ENCODE data around the gene FAM167B. TPM values are rescaled to one million over a fixed set of nuclear protein-coding genes. Genes with fewer than 3 reads are reported as not detected.

FAM167B gene
- polyA plus RNA-seq, 1 of the 3 experiments (the other 2 are of a cell fraction) = 1.2 TPM

DNA sequence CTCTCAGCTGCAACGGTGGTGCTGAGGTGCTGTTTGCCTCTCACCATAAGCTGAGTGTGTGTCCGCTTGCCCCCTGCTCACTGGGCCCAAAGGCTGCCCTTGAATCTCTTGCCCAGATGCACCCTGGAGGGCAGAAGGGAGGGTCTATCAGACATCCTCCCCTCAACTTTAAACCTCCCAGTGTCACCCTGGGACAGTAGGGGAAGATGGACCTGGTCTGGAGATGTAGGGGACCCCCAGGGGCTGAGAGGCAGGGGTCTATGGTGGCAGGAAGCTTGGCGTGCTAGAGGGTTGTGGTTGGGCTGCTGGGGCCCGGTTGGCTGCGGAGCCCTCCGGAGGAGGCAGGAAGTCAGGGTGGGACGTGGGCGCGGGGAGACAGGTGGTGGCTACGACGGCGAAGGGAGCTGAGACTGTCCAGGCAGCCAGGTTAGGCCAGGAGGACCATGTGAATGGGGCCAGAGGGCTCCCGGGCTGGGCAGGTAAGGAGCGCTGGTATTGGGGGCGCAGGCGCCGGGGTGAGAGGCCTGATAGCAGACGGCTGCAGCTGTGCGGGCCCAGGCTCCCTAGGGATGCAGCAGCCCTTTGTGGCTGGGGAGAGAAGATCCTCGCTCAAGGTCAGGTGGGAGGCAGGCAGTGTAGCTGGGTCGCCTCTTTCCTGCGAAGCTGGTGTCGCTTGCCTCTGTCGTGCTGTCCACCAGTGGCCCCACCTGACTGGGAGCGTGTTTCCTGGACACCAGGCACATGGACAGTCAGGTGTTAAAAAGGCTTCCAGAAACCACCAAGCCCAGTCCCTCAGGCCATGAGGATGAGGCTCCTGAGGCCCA lies 4.1 kb downstream of the FAM167B start, which contains the start of gene LCK:
Gene LCK, plus strand, starts transcription at position 373 of the 824 bp plus-strand sequence. CDS start 23,065 bp downstream, outside the sequence.
- Histone ChIP-seq H2AFZ (ENCODE audit: low read depth) (no peak within 1 kb of the TSS), H3K9me2 (no peaks in the 10 kb centered on the region), H3K27me3 (ENCODE audit: insufficient read depth) (no peaks in the 10 kb centered on the region), H4K20me1 (ENCODE audit: insufficient read depth) (no peaks in the 10 kb centered on the region), H3K27ac (ENCODE audit: low read depth in 2 of 2, low read length in 1 of 2) (no peak within 1 kb of the TSS), H3K79me2 (ENCODE audit: insufficient read depth) (no peaks in the 10 kb centered on the region), H3F3A (replicated peaks; ENCODE audit: insufficient read depth) (peaks cover 3% of the 10 kb centered on the region), H3K9me3 (no peaks in the 10 kb centered on the region), H3K9ac (no peak within 1 kb of the TSS), H3K36me3 (replicated peaks in 1 of 2; ENCODE audit: control insufficient read depth in 1 of 2, insufficient read depth in 2 of 2, low read length in 1 of 2) (no peaks in the 10 kb centered on the region), H3K4me1 (ENCODE audit: control insufficient read depth in 1 of 2, insufficient read depth in 2 of 2, low read depth in 1 of 2, low read length in 1 of 2) (peaks cover 2 to 10% of the 10 kb centered on the region in 2 experiments; a peak in 3 of 4 replicates), H3K4me3 (ENCODE audit: low read depth in 2 of 2, low read length in 1 of 2) (no peak within 1 kb of the TSS), H3K4me2 (no peak within 1 kb of the TSS)
- ChIA-PET POLR2A (no interaction called here), CTCF (interaction anchor here (5.4 kb wide), 1 partner anchor 35 kb away, joined by 45 read pairs; no protein-coding TSS in a partner anchor)
- 98% methylated on average over 15 of the region's 25 CpGs for WGBS (ENCODE audit: low lambda C conversion rate)
- no peak for DNase-seq
- TF ChIP-seq FOSL2 (IDR thresholded peaks at IDR 0.05; ENCODE audit: borderline replicate concordance, low read depth) (no peak), EP300 (IDR thresholded peaks at IDR 0.05; ENCODE audit: borderline replicate concordance in 1 of 2, low read depth in 1 of 2, low read length in 1 of 2) (no peak), ELF1 (IDR thresholded peaks at IDR 0.05) (no peak), NFIC (IDR thresholded peaks at IDR 0.05; ENCODE audit: borderline replicate concordance) (no peak), FOXM1 (IDR thresholded peaks at IDR 0.05; ENCODE audit: low read depth) (no peak), SMC3 (IDR thresholded peaks at IDR 0.05; ENCODE audit: low read depth, low read length) (no peak)
- TF ChIP-seq, protein P1, sequence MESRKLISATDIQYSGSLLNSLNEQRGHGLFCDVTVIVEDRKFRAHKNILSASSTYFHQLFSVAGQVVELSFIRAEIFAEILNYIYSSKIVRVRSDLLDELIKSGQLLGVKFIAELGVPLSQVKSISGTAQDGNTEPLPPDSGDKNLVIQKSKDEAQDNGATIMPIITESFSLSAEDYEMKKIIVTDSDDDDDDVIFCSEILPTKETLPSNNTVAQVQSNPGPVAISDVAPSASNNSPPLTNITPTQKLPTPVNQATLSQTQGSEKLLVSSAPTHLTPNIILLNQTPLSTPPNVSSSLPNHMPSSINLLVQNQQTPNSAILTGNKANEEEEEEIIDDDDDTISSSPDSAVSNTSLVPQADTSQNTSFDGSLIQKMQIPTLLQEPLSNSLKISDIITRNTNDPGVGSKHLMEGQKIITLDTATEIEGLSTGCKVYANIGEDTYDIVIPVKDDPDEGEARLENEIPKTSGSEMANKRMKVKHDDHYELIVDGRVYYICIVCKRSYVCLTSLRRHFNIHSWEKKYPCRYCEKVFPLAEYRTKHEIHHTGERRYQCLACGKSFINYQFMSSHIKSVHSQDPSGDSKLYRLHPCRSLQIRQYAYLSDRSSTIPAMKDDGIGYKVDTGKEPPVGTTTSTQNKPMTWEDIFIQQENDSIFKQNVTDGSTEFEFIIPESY (IDR thresholded peaks at IDR 0.05; ENCODE audit: borderline replicate concordance, low read depth) = no peak

DNA sequence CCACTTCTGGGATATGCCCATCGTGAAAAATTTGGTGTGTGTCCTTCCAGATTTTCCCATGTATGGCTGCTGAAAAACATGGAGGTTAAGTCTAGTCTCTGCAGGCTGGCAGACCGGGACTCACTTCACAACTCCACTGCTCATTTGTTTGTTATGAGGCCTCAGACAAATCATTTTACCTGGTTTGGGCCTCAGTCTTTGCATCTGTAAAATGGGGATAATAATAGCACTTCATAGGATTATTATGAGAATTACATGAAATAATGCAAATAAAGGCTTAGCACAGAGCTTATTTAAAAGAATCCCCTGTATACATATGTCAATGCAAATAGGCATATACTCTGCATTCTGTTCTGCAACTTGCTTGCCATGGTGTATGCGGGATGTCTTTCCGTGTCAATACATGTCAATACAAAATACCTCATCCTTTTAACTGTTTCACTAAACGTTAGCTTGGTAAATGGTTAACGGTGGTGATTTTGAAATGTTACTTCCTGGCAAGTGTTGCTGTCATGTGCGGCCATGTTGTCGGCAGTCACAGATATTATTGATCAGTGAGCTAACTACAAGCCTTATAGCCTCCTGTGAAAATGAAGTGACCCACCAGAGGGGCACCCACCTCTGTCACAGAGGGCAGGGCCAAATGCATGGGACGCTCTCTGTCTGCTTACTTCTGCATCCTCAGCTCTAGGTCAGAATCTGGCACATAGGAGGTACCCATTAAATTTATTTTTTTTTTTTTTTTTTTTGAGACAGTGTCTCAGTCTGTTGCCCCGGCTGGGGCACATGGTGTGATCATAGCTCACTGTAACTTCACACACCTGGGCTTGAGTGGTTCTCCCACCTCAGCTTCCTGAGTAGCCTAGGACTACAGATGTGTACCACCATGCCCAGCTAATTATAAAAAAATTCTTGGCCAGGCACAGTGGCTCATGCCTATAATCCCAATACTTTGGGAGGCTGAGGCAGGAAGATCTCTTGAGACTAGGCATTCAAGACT lies 8.3 kb downstream of the FAM167B start:
- H3K9ac ChIP-seq = no peak overlapping the region
- DNase-seq = no peak
- H3K4me3 ChIP-seq (ENCODE audit: low read depth in 2 of 2, low read length in 1 of 2) = no peak overlapping the region
- H4K20me1 ChIP-seq (ENCODE audit: insufficient read depth) = no peaks in the 10 kb centered on the region
- no peaks in the 10 kb centered on the region for H3K79me2 ChIP-seq (ENCODE audit: insufficient read depth)
- TF ChIP-seq NFIC (IDR thresholded peaks at IDR 0.05; ENCODE audit: borderline replicate concordance) = no peak
- no peak for TF ChIP-seq MXI1 (IDR thresholded peaks at IDR 0.05; ENCODE audit: low read depth, low read length)
- no peak for TF ChIP-seq RFX5 (IDR thresholded peaks at IDR 0.05; ENCODE audit: low read length)
- TF ChIP-seq, protein P2, sequence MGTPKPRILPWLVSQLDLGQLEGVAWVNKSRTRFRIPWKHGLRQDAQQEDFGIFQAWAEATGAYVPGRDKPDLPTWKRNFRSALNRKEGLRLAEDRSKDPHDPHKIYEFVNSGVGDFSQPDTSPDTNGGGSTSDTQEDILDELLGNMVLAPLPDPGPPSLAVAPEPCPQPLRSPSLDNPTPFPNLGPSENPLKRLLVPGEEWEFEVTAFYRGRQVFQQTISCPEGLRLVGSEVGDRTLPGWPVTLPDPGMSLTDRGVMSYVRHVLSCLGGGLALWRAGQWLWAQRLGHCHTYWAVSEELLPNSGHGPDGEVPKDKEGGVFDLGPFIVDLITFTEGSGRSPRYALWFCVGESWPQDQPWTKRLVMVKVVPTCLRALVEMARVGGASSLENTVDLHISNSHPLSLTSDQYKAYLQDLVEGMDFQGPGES (IDR thresholded peaks at IDR 0.05; ENCODE audit: low read depth, low read length) = no peak
- TF ChIP-seq YY1 (IDR thresholded peaks at IDR 0.05; ENCODE audit: low read depth) = no peak
- TF ChIP-seq, protein P3, sequence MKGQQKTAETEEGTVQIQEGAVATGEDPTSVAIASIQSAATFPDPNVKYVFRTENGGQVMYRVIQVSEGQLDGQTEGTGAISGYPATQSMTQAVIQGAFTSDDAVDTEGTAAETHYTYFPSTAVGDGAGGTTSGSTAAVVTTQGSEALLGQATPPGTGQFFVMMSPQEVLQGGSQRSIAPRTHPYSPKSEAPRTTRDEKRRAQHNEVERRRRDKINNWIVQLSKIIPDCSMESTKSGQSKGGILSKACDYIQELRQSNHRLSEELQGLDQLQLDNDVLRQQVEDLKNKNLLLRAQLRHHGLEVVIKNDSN (IDR thresholded peaks at IDR 0.05; ENCODE audit: borderline replicate concordance, low read depth) = no peak
- TF ChIP-seq, protein P4, sequence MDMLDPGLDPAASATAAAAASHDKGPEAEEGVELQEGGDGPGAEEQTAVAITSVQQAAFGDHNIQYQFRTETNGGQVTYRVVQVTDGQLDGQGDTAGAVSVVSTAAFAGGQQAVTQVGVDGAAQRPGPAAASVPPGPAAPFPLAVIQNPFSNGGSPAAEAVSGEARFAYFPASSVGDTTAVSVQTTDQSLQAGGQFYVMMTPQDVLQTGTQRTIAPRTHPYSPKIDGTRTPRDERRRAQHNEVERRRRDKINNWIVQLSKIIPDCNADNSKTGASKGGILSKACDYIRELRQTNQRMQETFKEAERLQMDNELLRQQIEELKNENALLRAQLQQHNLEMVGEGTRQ (IDR thresholded peaks at IDR 0.05; ENCODE audit: borderline replicate concordance, low read depth, low read length) = no peak
- TF ChIP-seq RXRA (IDR thresholded peaks at IDR 0.05; ENCODE audit: borderline replicate concordance, low read depth) = no peak
- TF ChIP-seq FOSL2 (IDR thresholded peaks at IDR 0.05; ENCODE audit: borderline replicate concordance, low read depth) = no peak
- TF ChIP-seq RCOR1 (IDR thresholded peaks at IDR 0.05; ENCODE audit: low read length) = no peak
- no peak for TF ChIP-seq ELF1 (IDR thresholded peaks at IDR 0.05)
- no peak for TF ChIP-seq GATA2 (CRISPR knock-in tag; IDR thresholded peaks at IDR 0.05)
- no peak for TF ChIP-seq MEF2A (IDR thresholded peaks at IDR 0.05; ENCODE audit: borderline replicate concordance, low read depth)
- H3K9me2 ChIP-seq = no peaks in the 10 kb centered on the region
- no peaks in the 10 kb centered on the region for H3K9me3 ChIP-seq
- H3K27ac ChIP-seq (ENCODE audit: low read depth in 2 of 2, low read length in 1 of 2) = no peak overlapping the region
- no peak overlapping the region for H3K4me2 ChIP-seq
- H3K27me3 ChIP-seq (ENCODE audit: insufficient read depth) = no peaks in the 10 kb centered on the region
- H3K36me3 ChIP-seq (replicated peaks in 1 of 2; ENCODE audit: control insufficient read depth in 1 of 2, insufficient read depth in 2 of 2, low read length in 1 of 2) = no peaks in the 10 kb centered on the region
- ChIA-PET POLR2A (no interaction called here), CTCF (interaction anchor here (0.9 to 1.9 kb wide), 2 partner anchors 13 to 16 kb away, joined by 3 to 5 read pairs; no protein-coding TSS in a partner anchor)
- H3F3A ChIP-seq (replicated peaks; ENCODE audit: insufficient read depth) = no peaks in the 10 kb centered on the region
- WGBS (ENCODE audit: low lambda C conversion rate) = 76% methylated on average over 10 of the region's 10 CpGs
- no peaks in the 10 kb centered on the region for H3K4me1 ChIP-seq (ENCODE audit: control insufficient read depth in 1 of 2, insufficient read depth in 2 of 2, low read depth in 1 of 2, low read length in 1 of 2)
- no peak overlapping the region for H2AFZ ChIP-seq (ENCODE audit: low read depth)
